ENCODE results near the gene ATAD5. TPM values are rescaled to one million over a fixed set of nuclear protein-coding genes. Genes with fewer than 3 reads are reported as not detected.
"Not testable (repeated sequence)": the region's sequence is repeated elsewhere in the genome, so short reads cannot be mapped to it uniquely, and the experiment has no call there.

ATAD5 gene
- polyA plus RNA-seq, 2 donors, result 0.99 to 1.1 TPM

- H3K27ac ChIP-seq (ENCODE audit: low read depth in 2 of 2, low read length in 1 of 2), result peak within 1 kb of the TSS in 1 of 2 donors; percentile 2
- 3% methylated on average over 59 to 60 of the region's 60 CpGs for WGBS, 2 donors
- H3K27me3 ChIP-seq (ENCODE audit: control insufficient read depth in 1 of 2, insufficient read depth in 2 of 2, low read length in 2 of 2), result peaks cover 0 to 10% of the 10 kb centered on the region in 2 donors
These were observed 89.9 kb downstream of the ATAD5 start, which contains the start of gene ADAP2 for GRCh38 chr17:30921544-30922196. ADAP2 (plus strand) TSS chr17:30921945; CDS start chr17:30922015, 70 bp downstream.

GRCh38 chr17:30922235-30923030 lies 90.7 kb downstream of the ATAD5 start:
- Histone ChIP-seq H3K9me3 (ENCODE audit: control insufficient read depth in 2 of 2, insufficient read depth in 1 of 2, low read depth in 1 of 2, low read length in 1 of 2) (no peaks in the 10 kb centered on the region), H3K27ac (ENCODE audit: low read depth in 2 of 2, low read length in 1 of 2) (peak overlapping the region in 1 of 2 donors; percentile 2), H3K36me3 (ENCODE audit: control insufficient read depth in 2 of 2, insufficient read depth in 2 of 2, low read length in 1 of 2) (no peaks in the 10 kb centered on the region), H3K4me1 (ENCODE audit: control insufficient read depth in 2 of 2, insufficient read depth in 2 of 2, low read length in 1 of 2) (peaks cover 2% of the 10 kb centered on the region in 2 donors), H3K4me3 (ENCODE audit: low read depth in 1 of 2, low read length in 2 of 2) (peak overlapping the region; percentile 52), H3K27me3 (ENCODE audit: control insufficient read depth in 1 of 2, insufficient read depth in 2 of 2, low read length in 2 of 2) (peaks cover 0 to 10% of the 10 kb centered on the region in 2 donors)
- 3 to 6% methylated on average over 56 to 66 of the region's 66 CpGs for WGBS, 2 donors

More at GRCh38 chr17:30921544-30922196, 89.9 kb downstream of the ATAD5 start, which contains the start of gene ADAP2:
- Histone ChIP-seq H3K9me3 (ENCODE audit: control insufficient read depth in 2 of 2, insufficient read depth in 1 of 2, low read depth in 1 of 2, low read length in 1 of 2) (no peaks in the 10 kb centered on the region), H3K4me3 (ENCODE audit: low read depth in 1 of 2, low read length in 2 of 2) (peak within 1 kb of the TSS; percentile 52), H3K36me3 (ENCODE audit: control insufficient read depth in 2 of 2, insufficient read depth in 2 of 2, low read length in 1 of 2) (no peaks in the 10 kb centered on the region), H3K4me1 (ENCODE audit: control insufficient read depth in 2 of 2, insufficient read depth in 2 of 2, low read length in 1 of 2) (peaks cover 2% of the 10 kb centered on the region in 2 donors)

- H3K27me3 ChIP-seq (ENCODE audit: control insufficient read depth in 1 of 2, insufficient read depth in 2 of 2, low read length in 2 of 2), result peaks cover 0 to 10% of the 10 kb centered on the region in 2 donors
- 64 to 70% methylated on average over 2 of the region's 2 CpGs for WGBS, 2 donors
These were observed 92.6 kb downstream of the ATAD5 start for GRCh38 chr17:30924341-30924740.

GRCh38 chr17:30926516-30926915 lies 94.8 kb downstream of the ATAD5 start:
- no peaks in the 10 kb centered on the region for H3K9me3 ChIP-seq (ENCODE audit: control insufficient read depth in 2 of 2, insufficient read depth in 1 of 2, low read depth in 1 of 2, low read length in 1 of 2)
- peaks cover 0 to 2% of the 10 kb centered on the region in 2 donors for H3K4me1 ChIP-seq (ENCODE audit: control insufficient read depth in 2 of 2, insufficient read depth in 2 of 2, low read length in 1 of 2)
- no peak overlapping the region for H3K27ac ChIP-seq (ENCODE audit: low read depth in 2 of 2, low read length in 1 of 2)
- peaks cover 0 to 10% of the 10 kb centered on the region in 2 donors for H3K27me3 ChIP-seq (ENCODE audit: control insufficient read depth in 1 of 2, insufficient read depth in 2 of 2, low read length in 2 of 2)
- no peaks in the 10 kb centered on the region for H3K36me3 ChIP-seq (ENCODE audit: control insufficient read depth in 2 of 2, insufficient read depth in 2 of 2, low read length in 1 of 2)
- H3K4me3 ChIP-seq (ENCODE audit: low read depth in 1 of 2, low read length in 2 of 2), result no peak overlapping the region
- 74 to 76% methylated on average over 6 of the region's 6 CpGs for WGBS, 2 donors

More at GRCh38 chr17:30924341-30924740, 92.6 kb downstream of the ATAD5 start:
- H3K36me3 ChIP-seq (ENCODE audit: control insufficient read depth in 2 of 2, insufficient read depth in 2 of 2, low read length in 1 of 2), result no peaks in the 10 kb centered on the region
- H3K27ac ChIP-seq (ENCODE audit: low read depth in 2 of 2, low read length in 1 of 2), result no peak overlapping the region
- H3K4me1 ChIP-seq (ENCODE audit: control insufficient read depth in 2 of 2, insufficient read depth in 2 of 2, low read length in 1 of 2), result peaks cover 2% of the 10 kb centered on the region in 2 donors
- H3K9me3 ChIP-seq (ENCODE audit: control insufficient read depth in 2 of 2, insufficient read depth in 1 of 2, low read depth in 1 of 2, low read length in 1 of 2), result no peaks in the 10 kb centered on the region
- no peak overlapping the region for H3K4me3 ChIP-seq (ENCODE audit: low read depth in 1 of 2, low read length in 2 of 2)

- peaks cover 0 to 3% of the 10 kb centered on the region in 2 donors for H3K27me3 ChIP-seq (ENCODE audit: control insufficient read depth in 1 of 2, insufficient read depth in 2 of 2, low read length in 2 of 2)
- no peak overlapping the region for H3K4me3 ChIP-seq (ENCODE audit: low read depth in 1 of 2, low read length in 2 of 2)
- no peaks in the 10 kb centered on the region for H3K36me3 ChIP-seq (ENCODE audit: control insufficient read depth in 2 of 2, insufficient read depth in 2 of 2, low read length in 1 of 2)
- WGBS, 2 donors, result 92 to 96% methylated on average over 5 of the region's 5 CpGs
- no peak overlapping the region for H3K27ac ChIP-seq (ENCODE audit: low read depth in 2 of 2, low read length in 1 of 2)
- H3K9me3 ChIP-seq (ENCODE audit: control insufficient read depth in 2 of 2, insufficient read depth in 1 of 2, low read depth in 1 of 2, low read length in 1 of 2), result no peaks in the 10 kb centered on the region
- peaks cover 0 to 2% of the 10 kb centered on the region in 2 donors for H3K4me1 ChIP-seq (ENCODE audit: control insufficient read depth in 2 of 2, insufficient read depth in 2 of 2, low read length in 1 of 2)
These were observed 96.0 kb downstream of the ATAD5 start for GRCh38 chr17:30927756-30928155.

GRCh38 chr17:30928584-30928983 lies 96.8 kb downstream of the ATAD5 start:
- Histone ChIP-seq H3K27me3 (ENCODE audit: control insufficient read depth in 1 of 2, insufficient read depth in 2 of 2, low read length in 2 of 2) (peaks cover 0 to 3% of the 10 kb centered on the region in 2 donors), H3K27ac (ENCODE audit: low read depth in 2 of 2, low read length in 1 of 2) (no peak overlapping the region), H3K4me1 (ENCODE audit: control insufficient read depth in 2 of 2, insufficient read depth in 2 of 2, low read length in 1 of 2) (no peaks in the 10 kb centered on the region), H3K9me3 (ENCODE audit: control insufficient read depth in 2 of 2, insufficient read depth in 1 of 2, low read depth in 1 of 2, low read length in 1 of 2) (no peaks in the 10 kb centered on the region), H3K36me3 (ENCODE audit: control insufficient read depth in 2 of 2, insufficient read depth in 2 of 2, low read length in 1 of 2) (no peaks in the 10 kb centered on the region), H3K4me3 (ENCODE audit: low read depth in 1 of 2, low read length in 2 of 2) (no peak overlapping the region)
- WGBS, 2 donors, result 80 to 87% methylated on average over 3 of the region's 3 CpGs

GRCh38 chr17:30929081-30929633 lies 97.4 kb downstream of the ATAD5 start:
- Histone ChIP-seq H3K9me3 (ENCODE audit: control insufficient read depth in 2 of 2, insufficient read depth in 1 of 2, low read depth in 1 of 2, low read length in 1 of 2) (no peaks in the 10 kb centered on the region), H3K4me3 (ENCODE audit: low read depth in 1 of 2, low read length in 2 of 2) (no peak overlapping the region), H3K36me3 (ENCODE audit: control insufficient read depth in 2 of 2, insufficient read depth in 2 of 2, low read length in 1 of 2) (no peaks in the 10 kb centered on the region), H3K27me3 (ENCODE audit: control insufficient read depth in 1 of 2, insufficient read depth in 2 of 2, low read length in 2 of 2) (no peaks in the 10 kb centered on the region), H3K4me1 (ENCODE audit: control insufficient read depth in 2 of 2, insufficient read depth in 2 of 2, low read length in 1 of 2) (no peaks in the 10 kb centered on the region), H3K27ac (ENCODE audit: low read depth in 2 of 2, low read length in 1 of 2) (no peak overlapping the region)
- 62 to 68% methylated on average over 8 of the region's 8 CpGs for WGBS, 2 donors

- not testable (repeated sequence) for H3K4me3 ChIP-seq (ENCODE audit: low read depth in 1 of 2, low read length in 2 of 2); H3K4me1 ChIP-seq (ENCODE audit: control insufficient read depth in 2 of 2, insufficient read depth in 2 of 2, low read length in 1 of 2); H3K27ac ChIP-seq (ENCODE audit: low read depth in 2 of 2, low read length in 1 of 2); H3K36me3 ChIP-seq (ENCODE audit: control insufficient read depth in 2 of 2, insufficient read depth in 2 of 2, low read length in 1 of 2); H3K9me3 ChIP-seq (ENCODE audit: control insufficient read depth in 2 of 2, insufficient read depth in 1 of 2, low read depth in 1 of 2, low read length in 1 of 2); H3K27me3 ChIP-seq (ENCODE audit: control insufficient read depth in 1 of 2, insufficient read depth in 2 of 2, low read length in 2 of 2)
- 95 to 97% methylated on average over 3 of the region's 3 CpGs for WGBS, 2 donors
These were observed 98.1 kb downstream of the ATAD5 start for GRCh38 chr17:30929861-30930260.

GRCh38 chr17:30930495-30930894 lies 98.7 kb downstream of the ATAD5 start:
- WGBS, 2 donors, result 88 to 90% methylated on average over 3 of the region's 3 CpGs
- no peak overlapping the region for H3K4me3 ChIP-seq (ENCODE audit: low read depth in 1 of 2, low read length in 2 of 2)
- H3K27me3 ChIP-seq (ENCODE audit: control insufficient read depth in 1 of 2, insufficient read depth in 2 of 2, low read length in 2 of 2), result no peaks in the 10 kb centered on the region

More at GRCh38 chr17:30930495-30930894, 98.7 kb downstream of the ATAD5 start:
- no peaks in the 10 kb centered on the region for H3K9me3 ChIP-seq (ENCODE audit: control insufficient read depth in 2 of 2, insufficient read depth in 1 of 2, low read depth in 1 of 2, low read length in 1 of 2)
- H3K36me3 ChIP-seq (ENCODE audit: control insufficient read depth in 2 of 2, insufficient read depth in 2 of 2, low read length in 1 of 2), result no peaks in the 10 kb centered on the region
- H3K4me1 ChIP-seq (ENCODE audit: control insufficient read depth in 2 of 2, insufficient read depth in 2 of 2, low read length in 1 of 2), result no peaks in the 10 kb centered on the region
- no peak overlapping the region for H3K27ac ChIP-seq (ENCODE audit: low read depth in 2 of 2, low read length in 1 of 2)

Measured in esophagus (tissue), 2 donors.